NCI-H2029 treated with DMSO at 0.1 percent for 48 hours (cell line): ENCODE measurements around the gene CLDN6.
"Not testable (repeated sequence)": the region's sequence is repeated elsewhere in the genome, so short reads cannot be mapped to it uniquely, and the experiment has no call there.

ENCODE experiments used
- DNase-seq: peaks from one replicate; lab custom pipeline; 2025; lab: John Stamatoyannopoulos, UW

The CLDN6 gene

GRCh38 chr16:3017794-3018506, at the start of gene CLDN6:
TSS of gene CLDN6 (minus strand) at chr16:3018183. CDS start at chr16:3016021, 2,162 bp downstream.
- DNase-seq, result no peak

GRCh38 chr16:3066440-3066748, 48.4 kb upstream of the CLDN6 start:
- no peak for DNase-seq

- no peak for DNase-seq
These were observed 47.9 kb upstream of the CLDN6 start for GRCh38 chr16:3065742-3066439.

GRCh38 chr16:3065069-3065741, 47.2 kb upstream of the CLDN6 start, which contains the start of gene IL32:
TSS of gene IL32 (plus strand) at chr16:3065640. CDS start at chr16:3065812, 172 bp downstream.
- no peak for DNase-seq

- DNase-seq, result no peak
These were observed 45.8 kb upstream of the CLDN6 start for GRCh38 chr16:3063625-3064386.

GRCh38 chr16:3062553-3062952, 44.6 kb upstream of the CLDN6 start:
- no peak for DNase-seq

GRCh38 chr16:3060339-3061127, 42.5 kb upstream of the CLDN6 start:
- no peak for DNase-seq

- no peak for DNase-seq
These were observed 41.8 kb upstream of the CLDN6 start for GRCh38 chr16:3059723-3060242.

GRCh38 chr16:3059041-3059722, 41.2 kb upstream of the CLDN6 start:
- peak; percentile 8 for DNase-seq

GRCh38 chr16:3058139-3059030, 40.4 kb upstream of the CLDN6 start:
- no peak for DNase-seq

GRCh38 chr16:3057181-3058138, 39.5 kb upstream of the CLDN6 start:
- DNase-seq, result no peak

GRCh38 chr16:3056336-3057180, 38.6 kb upstream of the CLDN6 start:
- DNase-seq, result no peak

- not testable (repeated sequence) for DNase-seq
These were observed 37.7 kb upstream of the CLDN6 start for GRCh38 chr16:3055734-3056115.

GRCh38 chr16:3054965-3055733, 37.2 kb upstream of the CLDN6 start:
- DNase-seq, result no peak

- not testable (repeated sequence) for DNase-seq
These were observed 35.3 kb upstream of the CLDN6 start for GRCh38 chr16:3053330-3053710.

- not testable (repeated sequence) for DNase-seq
These were observed 34.8 kb upstream of the CLDN6 start for GRCh38 chr16:3052571-3053329.
